H7 (cell line): ENCODE measurements around the gene POMZP3. TPM values are rescaled to one million over a fixed set of nuclear protein-coding genes. Genes with fewer than 3 reads are reported as not detected.
"Not testable (repeated sequence)": the region's sequence is repeated elsewhere in the genome, so short reads cannot be mapped to it uniquely, and the experiment has no call there.

ENCODE experiments used
- DNase-seq: peaks from one replicate; pipeline ENCODE4 v3.0.0; 2012
- H3K27me3 ChIP-seq: 2 replicates; pipeline ENCODE4 v1.6.0; 2011; ENCODE audit warnings: mild to moderate bottlenecking, low read length; ENCODE audit not compliant: control insufficient read depth, insufficient read depth
- H3K36me3 ChIP-seq: replicated peaks from 2 replicates; pipeline ENCODE4 v1.5.1; 2011; ENCODE audit warnings: low read length; ENCODE audit not compliant: control insufficient read depth, insufficient read depth
- H3K4me3 ChIP-seq: 2 replicates; pipeline ENCODE4 v1.5.1; 2011; ENCODE audit warnings: low read depth, mild to moderate bottlenecking, control low read depth, low read length, moderate library complexity; ENCODE audit not compliant: insufficient read depth
- total RNA-seq: library from RNA; depleted of rRNA; stranded (reverse); fragments of >200 nt; shearing (Covaris generic); gene quantifications from 2 replicates; pipeline ENCODE4 v1.2.3, GENCODE V29; 2014; rRNA removed

Gene POMZP3
- total RNA-seq, 1 experiment from 2014 or later, result 9.7 TPM

DNA sequence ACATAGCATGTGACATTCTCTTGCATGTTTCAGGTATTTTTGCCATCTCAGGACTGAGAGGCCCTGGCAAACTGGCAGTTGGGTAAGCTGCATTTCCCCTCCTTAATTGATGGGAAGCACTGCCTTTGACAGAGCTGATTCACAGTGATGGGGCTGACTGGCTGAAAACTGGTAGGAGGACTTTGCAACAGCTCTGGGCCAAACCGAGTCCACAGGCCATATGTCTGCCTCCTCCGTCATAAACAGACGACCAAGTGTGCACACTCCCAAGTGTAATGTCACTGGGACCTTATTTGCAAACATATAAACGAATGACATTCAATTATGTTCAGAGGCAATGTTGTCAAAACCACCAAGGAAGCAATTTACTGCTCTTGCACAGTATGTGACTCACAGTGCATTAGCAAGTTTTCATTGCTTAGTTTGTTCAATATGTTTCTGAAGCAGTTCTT is 56.7 kb downstream of the POMZP3 start:
- DNase-seq, result not testable (repeated sequence)

GRCh38 chr7:76568742-76569141 is 58.3 kb downstream of the POMZP3 start:
- H3K27me3 ChIP-seq, H3K4me3 ChIP-seq, H3K36me3 ChIP-seq, DNase-seq: not testable (repeated sequence)

More for the DNA sequence above, 56.7 kb downstream of the POMZP3 start:
- not testable (repeated sequence) for H3K4me3 ChIP-seq, H3K36me3 ChIP-seq, H3K27me3 ChIP-seq

DNA sequence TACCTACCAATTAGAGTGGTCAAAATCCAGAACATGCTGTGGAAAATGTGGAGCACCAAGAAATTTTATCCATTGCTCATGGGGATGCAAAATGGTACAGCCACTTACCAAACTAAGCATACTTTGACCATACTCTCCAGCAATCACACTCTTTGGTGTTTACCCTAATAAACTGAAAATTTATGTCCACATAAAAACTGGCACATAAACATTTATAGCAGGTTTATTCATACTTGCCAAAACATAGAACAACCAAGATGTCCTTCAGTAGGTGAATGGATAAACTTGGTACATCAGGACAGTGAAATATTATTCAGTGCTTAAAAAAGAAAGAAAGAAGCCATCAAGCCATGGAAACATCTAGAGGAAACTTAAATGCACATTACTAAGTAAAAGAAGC is 59.3 kb downstream of the POMZP3 start:
- not testable (repeated sequence) for DNase-seq, H3K27me3 ChIP-seq, H3K4me3 ChIP-seq, H3K36me3 ChIP-seq

- not testable (repeated sequence) for DNase-seq, H3K4me3 ChIP-seq
Observed at GRCh38 chr7:76567311-76567710, 59.8 kb downstream of the POMZP3 start.

DNA sequence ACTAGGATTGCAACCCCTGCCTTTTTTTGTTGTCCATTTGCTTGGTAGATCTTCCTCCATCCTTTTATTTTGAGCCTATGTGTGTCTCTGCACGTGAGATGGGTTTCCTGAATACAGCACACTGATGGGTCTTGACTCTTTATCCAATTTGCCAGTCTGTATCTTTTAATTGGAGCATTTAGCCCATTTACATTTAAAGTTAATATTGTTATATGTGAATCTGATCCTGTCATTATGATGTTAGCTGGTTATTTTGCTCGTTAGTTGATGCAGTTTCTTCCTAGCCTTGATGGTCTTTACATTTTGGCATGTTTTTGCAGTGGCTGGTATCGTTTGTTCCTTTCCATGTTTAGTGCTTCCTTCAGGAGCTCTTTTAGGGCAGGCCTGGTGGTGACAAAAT is 62.1 kb downstream of the POMZP3 start:
- DNase-seq, H3K27me3 ChIP-seq, H3K4me3 ChIP-seq, H3K36me3 ChIP-seq: not testable (repeated sequence)

More at GRCh38 chr7:76567311-76567710, 59.8 kb downstream of the POMZP3 start:
- H3K27me3 ChIP-seq, H3K36me3 ChIP-seq: not testable (repeated sequence)

GRCh38 chr7:76561342-76561741 is 65.7 kb downstream of the POMZP3 start:
- not testable (repeated sequence) for H3K36me3 ChIP-seq, DNase-seq, H3K4me3 ChIP-seq, H3K27me3 ChIP-seq

- H3K4me3 ChIP-seq, H3K36me3 ChIP-seq, DNase-seq, H3K27me3 ChIP-seq: not testable (repeated sequence)
Observed at GRCh38 chr7:76560157-76560556, 66.9 kb downstream of the POMZP3 start.

Other genes with a start within 250 kb of the POMZP3 start
- gene SSC4D, start 217.6 kb downstream of the POMZP3 start, total RNA-seq, result 19.6 and 25.5 TPM in 2 replicates
- gene ZP3, start 202.3 kb downstream of the POMZP3 start, total RNA-seq, result 5.3 and 6.9 TPM in 2 replicates
- 31.3 and 38.0 TPM in 2 replicates for gene DTX2, start 165.6 kb downstream of the POMZP3 start, total RNA-seq
- 0.07 TPM in 1 of 2 replicates, not detected in the other for gene UPK3B, start 116.7 kb downstream of the POMZP3 start, total RNA-seq
- not detected in 2 replicates for gene SPDYE16, start 84.0 kb downstream of the POMZP3 start, total RNA-seq